Cerebellar cortex (tissue), 1 donor: ENCODE results near the gene TMEM47.

Experiments used
- DNase-seq: peaks from one replicate; pipeline ENCODE4 v3.0.0-alpha.2; 2015; ENCODE audit warnings: low spot score

The TMEM47 gene

GRCh38 chrX:34585561-34585960, 71.5 kb downstream of the TMEM47 start:
- no peak for DNase-seq

- no peak for DNase-seq
These were observed 72.3 kb downstream of the TMEM47 start for GRCh38 chrX:34584781-34585180.

- no peak for DNase-seq
These were observed 77.0 kb downstream of the TMEM47 start for GRCh38 chrX:34580069-34580468.

DNA sequence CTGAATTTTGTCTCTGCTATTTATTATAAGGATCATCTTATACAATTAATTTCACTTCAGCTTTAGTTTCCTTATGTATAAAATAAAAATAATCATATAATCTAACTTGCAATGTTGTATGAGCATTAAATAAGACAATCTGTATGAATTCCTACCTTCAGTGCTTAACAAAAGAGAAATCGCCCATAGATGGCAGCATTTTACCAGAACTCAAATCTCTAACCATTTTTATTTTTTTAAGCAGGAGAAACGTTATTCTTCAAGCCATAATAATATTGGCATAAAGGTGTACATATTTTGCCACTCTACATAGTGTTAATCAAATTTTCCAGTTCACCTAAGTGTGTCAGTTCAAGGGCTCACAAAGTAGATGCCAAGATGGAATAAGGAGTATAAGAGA, 78.8 kb downstream of the TMEM47 start:
- no peak for DNase-seq
